ENCODE data around the gene TRAPPC3L.

The TRAPPC3L gene

GRCh38 chr6:116564921-116565872 is 19.7 kb upstream of the TRAPPC3L start:
- H3K36me3 Mint-ChIP-seq, result no peaks in the 10 kb centered on the region
- H3K4me3 Mint-ChIP-seq, result no peak overlapping the region
- ATAC-seq (peak; percentile 56), DNase-seq (ENCODE audit: low spot score in 2 of 2) (no peak)
- H3K9me3 Mint-ChIP-seq, result no peaks in the 10 kb centered on the region
- H3K27ac Mint-ChIP-seq, result no peak overlapping the region
- H3K4me1 Mint-ChIP-seq, result no peaks in the 10 kb centered on the region

DNA sequence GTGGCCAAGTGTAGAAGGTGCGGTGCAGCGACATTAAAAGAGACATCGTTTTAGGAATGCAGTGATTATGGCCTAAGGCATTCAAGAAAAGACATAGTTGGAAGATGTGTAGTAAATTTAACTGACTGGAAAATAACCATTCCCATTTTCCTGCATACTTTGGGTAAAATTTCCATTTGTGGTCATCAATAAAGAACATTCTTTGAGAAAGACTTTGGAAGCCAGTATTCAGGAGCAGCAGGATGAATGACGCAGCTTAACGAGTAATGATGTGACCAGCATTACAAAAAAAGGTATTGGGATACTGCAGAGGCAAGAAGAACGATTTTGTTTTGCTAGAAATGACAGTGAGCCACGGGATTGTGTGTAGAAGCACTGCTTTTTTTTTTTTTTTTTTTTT is 18.8 kb upstream of the TRAPPC3L start:
- H3K4me1 Mint-ChIP-seq, result no peaks in the 10 kb centered on the region
- H3K27ac Mint-ChIP-seq, result no peak overlapping the region
- ATAC-seq, result no peak
- DNase-seq (ENCODE audit: low spot score in 2 of 2), result no peak
- no peaks in the 10 kb centered on the region for H3K36me3 Mint-ChIP-seq
- H3K4me3 Mint-ChIP-seq, result no peak overlapping the region
- no peaks in the 10 kb centered on the region for H3K9me3 Mint-ChIP-seq

DNA sequence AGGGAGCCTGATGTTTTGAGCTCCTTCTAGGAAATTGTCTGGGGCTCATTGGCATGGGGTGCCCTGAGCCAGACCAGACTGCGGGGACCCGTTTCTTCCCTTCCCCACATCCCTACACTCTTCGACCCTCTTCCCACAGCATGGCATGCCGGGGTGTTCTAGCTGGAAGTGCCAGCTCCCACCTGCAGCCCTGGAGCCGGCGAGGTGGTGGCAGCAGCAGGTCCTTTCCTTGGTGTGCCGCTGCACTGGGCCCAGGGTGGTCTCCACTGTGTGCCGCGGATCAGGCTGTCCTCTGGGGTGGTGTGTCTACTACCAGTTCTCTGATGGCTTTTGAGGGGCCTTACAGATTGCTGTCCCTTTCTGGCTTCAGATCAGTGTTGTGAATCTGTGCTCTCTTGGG is 18.3 kb upstream of the TRAPPC3L start:
- no peaks in the 10 kb centered on the region for H3K9me3 Mint-ChIP-seq
- no peak for DNase-seq (ENCODE audit: low spot score in 2 of 2)
- ATAC-seq, result no peak
- no peaks in the 10 kb centered on the region for H3K36me3 Mint-ChIP-seq
- H3K27ac Mint-ChIP-seq, result no peak overlapping the region
- H3K4me1 Mint-ChIP-seq, result no peaks in the 10 kb centered on the region
- no peak overlapping the region for H3K4me3 Mint-ChIP-seq

- ATAC-seq (no peak), DNase-seq (ENCODE audit: low spot score in 2 of 2) (no peak)
- no peak overlapping the region for H3K4me3 Mint-ChIP-seq
- H3K4me1 Mint-ChIP-seq, result no peaks in the 10 kb centered on the region
- H3K9me3 Mint-ChIP-seq, result no peaks in the 10 kb centered on the region
- H3K36me3 Mint-ChIP-seq, result no peaks in the 10 kb centered on the region
- no peak overlapping the region for H3K27ac Mint-ChIP-seq
Measured at GRCh38 chr6:116562614-116563013, 17.1 kb upstream of the TRAPPC3L start.

DNA sequence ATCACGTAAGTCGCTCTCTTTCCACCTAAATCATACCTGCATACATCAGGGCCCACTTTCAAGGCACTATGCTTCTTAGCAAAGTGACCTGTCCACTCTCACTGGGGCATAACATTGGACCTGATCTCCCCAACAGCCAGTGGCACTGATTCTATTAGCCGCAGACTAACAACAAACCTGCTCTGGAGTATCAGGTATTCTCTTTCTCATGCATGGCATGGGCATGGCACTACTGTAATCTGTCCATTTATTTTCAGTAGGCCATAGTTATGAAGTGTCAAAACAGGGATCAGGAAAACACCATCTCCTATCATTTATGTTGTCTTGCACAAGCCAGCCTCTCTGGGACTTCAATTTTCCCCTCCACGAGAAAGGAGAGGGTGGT is 16.5 kb upstream of the TRAPPC3L start:
- Mint-ChIP-seq H3K4me1 (no peaks in the 10 kb centered on the region), H3K4me3 (no peak overlapping the region), H3K9me3 (no peaks in the 10 kb centered on the region), H3K27ac (no peak overlapping the region), H3K36me3 (no peaks in the 10 kb centered on the region)
- DNase-seq (ENCODE audit: low spot score in 2 of 2) (no peak), ATAC-seq (no peak)

- H3K4me3 Mint-ChIP-seq, result no peak overlapping the region
- DNase-seq (ENCODE audit: low spot score in 2 of 2) (peak; percentile 43 to 81), ATAC-seq (peak; percentile 67)
- no peaks in the 10 kb centered on the region for H3K36me3 Mint-ChIP-seq
- H3K27ac Mint-ChIP-seq, result no peak overlapping the region
- H3K4me1 Mint-ChIP-seq, result no peaks in the 10 kb centered on the region
- H3K9me3 Mint-ChIP-seq, result no peaks in the 10 kb centered on the region
Measured at GRCh38 chr6:116561377-116562018, 16.0 kb upstream of the TRAPPC3L start.

- no peaks in the 10 kb centered on the region for H3K4me1 Mint-ChIP-seq
- ATAC-seq, result no peak
- H3K9me3 Mint-ChIP-seq, result no peaks in the 10 kb centered on the region
- no peak overlapping the region for H3K4me3 Mint-ChIP-seq
- H3K27ac Mint-ChIP-seq, result no peak overlapping the region
- H3K36me3 Mint-ChIP-seq, result no peaks in the 10 kb centered on the region
- DNase-seq (ENCODE audit: low spot score in 2 of 2), result no peak
Measured at GRCh38 chr6:116560130-116560529, 14.6 kb upstream of the TRAPPC3L start.

GRCh38 chr6:116557893-116558292 is 12.4 kb upstream of the TRAPPC3L start:
- H3K4me3 Mint-ChIP-seq, result no peak overlapping the region
- no peak overlapping the region for H3K27ac Mint-ChIP-seq
- no peaks in the 10 kb centered on the region for H3K36me3 Mint-ChIP-seq
- DNase-seq (ENCODE audit: low spot score in 2 of 2) (no peak), ATAC-seq (no peak)
- H3K4me1 Mint-ChIP-seq, result no peaks in the 10 kb centered on the region
- no peaks in the 10 kb centered on the region for H3K9me3 Mint-ChIP-seq

DNA sequence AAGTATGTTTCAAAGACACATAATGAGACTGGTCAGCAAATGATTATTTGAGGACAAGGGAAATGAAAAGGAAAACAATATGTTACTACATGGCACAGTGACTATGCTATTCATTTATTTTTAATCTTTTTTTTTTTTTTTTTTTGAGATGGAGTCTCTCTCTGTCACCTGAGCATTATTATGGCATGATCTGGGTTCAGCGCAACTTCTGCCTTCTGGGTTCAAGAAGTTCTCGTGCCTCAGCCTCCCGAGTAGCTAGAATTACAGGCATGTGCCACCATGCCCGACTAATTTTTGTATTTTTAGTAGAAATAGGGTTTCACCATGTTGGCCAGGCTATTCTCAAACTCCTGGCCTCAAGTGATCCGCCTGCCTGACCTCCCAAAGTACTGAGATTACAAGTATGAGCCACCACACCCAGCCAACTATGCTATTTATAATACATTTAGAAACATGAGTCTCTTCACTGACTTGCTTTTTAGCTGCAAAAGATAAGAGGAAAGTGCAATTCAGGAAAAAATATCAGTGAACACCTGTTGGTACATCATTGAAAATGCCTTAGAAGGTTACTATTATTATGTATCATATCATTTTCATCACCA is 11.4 kb upstream of the TRAPPC3L start:
- no peak for ATAC-seq
- no peak overlapping the region for H3K27ac Mint-ChIP-seq
- no peak overlapping the region for H3K4me3 Mint-ChIP-seq
- H3K36me3 Mint-ChIP-seq, result no peaks in the 10 kb centered on the region
- no peaks in the 10 kb centered on the region for H3K9me3 Mint-ChIP-seq
- no peaks in the 10 kb centered on the region for H3K4me1 Mint-ChIP-seq
- no peak for DNase-seq (ENCODE audit: low spot score in 2 of 2)

- H3K4me1 Mint-ChIP-seq, result no peaks in the 10 kb centered on the region
- H3K27ac Mint-ChIP-seq, result no peak overlapping the region
- ATAC-seq (no peak), DNase-seq (ENCODE audit: low spot score in 2 of 2) (no peak)
- H3K36me3 Mint-ChIP-seq, result no peaks in the 10 kb centered on the region
- H3K4me3 Mint-ChIP-seq, result no peak overlapping the region
- no peaks in the 10 kb centered on the region for H3K9me3 Mint-ChIP-seq
Measured at GRCh38 chr6:116556065-116556464, 10.6 kb upstream of the TRAPPC3L start.

DNA sequence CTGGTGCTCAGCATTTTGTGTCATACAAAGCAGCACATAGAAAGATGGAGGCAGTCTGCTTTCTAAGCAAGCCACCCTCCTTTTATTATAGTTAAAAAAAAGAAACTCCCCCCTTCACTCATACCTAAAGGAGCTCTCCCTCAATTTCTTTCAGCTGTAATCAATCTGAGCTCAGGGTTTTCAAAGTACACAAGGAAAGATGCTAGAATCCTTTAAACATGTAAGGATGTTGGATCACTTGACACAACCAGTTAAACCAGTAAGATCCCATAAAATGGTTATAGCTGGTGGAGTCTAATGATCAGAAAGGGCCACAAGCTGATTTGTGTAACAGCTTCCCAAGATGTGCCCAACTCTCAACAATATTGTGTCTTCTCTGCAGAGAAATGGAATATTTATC is 8.0 kb upstream of the TRAPPC3L start, which contains the start of gene CALHM4:
Gene CALHM4, plus strand, starts transcription at position 301 of the 400 bp plus-strand sequence. Its CDS starts 43 bp downstream, at position 344.
- Mint-ChIP-seq H3K36me3 (no peaks in the 10 kb centered on the region), H3K4me1 (no peaks in the 10 kb centered on the region), H3K4me3 (no peak within 1 kb of the TSS), H3K27ac (no peak within 1 kb of the TSS), H3K9me3 (no peaks in the 10 kb centered on the region)
- DNase-seq (ENCODE audit: low spot score in 2 of 2), result no peak
- ATAC-seq, result no peak

- no peaks in the 10 kb centered on the region for H3K9me3 Mint-ChIP-seq
- ATAC-seq (no peak), DNase-seq (ENCODE audit: low spot score in 2 of 2) (no peak)
- H3K4me1 Mint-ChIP-seq, result no peaks in the 10 kb centered on the region
- no peak overlapping the region for H3K4me3 Mint-ChIP-seq
- no peaks in the 10 kb centered on the region for H3K36me3 Mint-ChIP-seq
- no peak overlapping the region for H3K27ac Mint-ChIP-seq
Measured at GRCh38 chr6:116550796-116551195, 5.3 kb upstream of the TRAPPC3L start.

DNA sequence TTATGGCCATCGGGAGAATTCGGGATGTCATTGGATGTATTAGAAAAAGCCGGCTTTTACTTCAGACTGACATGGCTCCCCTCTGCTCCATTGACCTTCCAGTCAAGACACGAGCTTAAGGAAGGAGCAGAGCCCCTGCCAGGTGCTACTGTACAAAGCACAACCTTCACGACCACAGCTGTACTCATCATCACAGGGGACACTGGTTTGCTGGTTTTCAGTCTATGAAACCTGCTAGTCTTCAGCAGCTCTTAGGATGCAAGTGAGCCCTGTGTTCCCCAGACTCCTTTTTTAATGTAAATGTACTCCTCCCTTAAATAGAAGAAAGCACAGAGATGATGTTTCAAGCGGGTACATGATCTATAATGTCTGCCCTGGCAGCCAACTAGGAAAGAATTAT is 1.9 kb upstream of the TRAPPC3L start:
- no peak for DNase-seq (ENCODE audit: low spot score in 2 of 2)
- Mint-ChIP-seq H3K4me3 (no peak overlapping the region), H3K36me3 (no peaks in the 10 kb centered on the region), H3K4me1 (no peaks in the 10 kb centered on the region), H3K9me3 (no peaks in the 10 kb centered on the region), H3K27ac (no peak overlapping the region)
- ATAC-seq, result no peak

- ATAC-seq (no peak), DNase-seq (ENCODE audit: low spot score in 2 of 2) (no peak)
- Mint-ChIP-seq H3K4me3 (no peak overlapping the region), H3K27ac (no peak overlapping the region), H3K4me1 (no peaks in the 10 kb centered on the region), H3K36me3 (no peaks in the 10 kb centered on the region), H3K9me3 (no peaks in the 10 kb centered on the region)
Measured at GRCh38 chr6:116543149-116543548, 2.3 kb downstream of the TRAPPC3L start.

DNA sequence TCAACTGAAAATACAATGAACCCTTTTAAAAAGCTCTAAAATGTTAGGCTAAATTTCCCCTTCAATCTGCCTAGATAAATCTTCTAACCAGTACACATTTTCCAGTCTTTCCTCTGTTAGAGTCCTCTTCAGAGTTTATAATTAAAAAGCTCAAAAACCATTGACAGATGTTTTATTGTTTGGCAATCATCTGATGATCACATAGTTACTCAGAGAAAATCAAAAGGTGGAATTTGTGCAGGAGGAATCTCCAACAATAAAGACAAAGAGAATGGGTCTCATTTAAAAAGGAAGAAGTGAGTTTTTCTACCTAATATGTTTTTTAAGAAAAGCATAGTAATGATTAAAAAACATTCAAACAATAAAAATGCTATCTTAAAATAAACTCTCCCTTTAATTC is 3.1 kb downstream of the TRAPPC3L start:
- no peak overlapping the region for H3K4me3 Mint-ChIP-seq
- no peaks in the 10 kb centered on the region for H3K4me1 Mint-ChIP-seq
- H3K27ac Mint-ChIP-seq, result no peak overlapping the region
- no peaks in the 10 kb centered on the region for H3K36me3 Mint-ChIP-seq
- ATAC-seq (no peak), DNase-seq (ENCODE audit: low spot score in 2 of 2) (no peak)
- no peaks in the 10 kb centered on the region for H3K9me3 Mint-ChIP-seq

DNA sequence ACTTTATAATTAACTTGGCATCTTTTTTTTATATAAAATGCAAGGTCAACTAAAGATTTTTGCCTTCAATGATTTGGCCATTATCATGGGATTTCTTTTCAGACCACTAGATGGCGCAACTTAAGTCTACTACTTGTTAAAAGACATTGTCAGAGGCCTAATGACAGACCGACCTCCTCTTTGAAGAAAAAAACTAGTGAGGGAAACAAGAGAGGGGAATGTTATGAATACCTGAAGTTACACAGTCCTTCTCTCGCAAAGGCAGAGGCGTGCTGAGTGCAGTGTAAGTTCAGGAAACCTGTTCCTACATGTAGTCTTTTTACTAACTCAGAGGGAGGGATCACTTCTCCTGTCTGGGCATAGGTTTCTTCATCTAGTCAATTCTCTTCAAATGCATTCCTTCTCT is 9.3 kb downstream of the TRAPPC3L start:
- DNase-seq (ENCODE audit: low spot score in 2 of 2) (peak; percentile 8 to 52), ATAC-seq (peak; percentile 69)
- H3K4me1 Mint-ChIP-seq, result no peaks in the 10 kb centered on the region
- H3K36me3 Mint-ChIP-seq, result no peaks in the 10 kb centered on the region
- no peaks in the 10 kb centered on the region for H3K9me3 Mint-ChIP-seq
- no peak overlapping the region for H3K27ac Mint-ChIP-seq
- no peak overlapping the region for H3K4me3 Mint-ChIP-seq
